HG03039 (cell line): ENCODE data around the gene ABRAXAS1.
"Not testable (repeated sequence)": the region's sequence is repeated elsewhere in the genome, so short reads cannot be mapped to it uniquely, and the experiment has no call there.

Experiments used
- ATAC-seq: cut with Tn5 transposase; IDR thresholded peaks from one replicate; pipeline ENCODE4 v1.9.1; 2021; ENCODE audit warnings: mild to moderate bottlenecking, moderate library complexity; ENCODE audit not compliant: unreplicated experiment

The ABRAXAS1 gene

GRCh38 chr4:83484500-83485461 is at the start of gene ABRAXAS1:
ABRAXAS1 (minus strand) TSS chr4:83485100; CDS start chr4:83485072, 28 bp downstream.
- ATAC-seq = peak; percentile 97

DNA sequence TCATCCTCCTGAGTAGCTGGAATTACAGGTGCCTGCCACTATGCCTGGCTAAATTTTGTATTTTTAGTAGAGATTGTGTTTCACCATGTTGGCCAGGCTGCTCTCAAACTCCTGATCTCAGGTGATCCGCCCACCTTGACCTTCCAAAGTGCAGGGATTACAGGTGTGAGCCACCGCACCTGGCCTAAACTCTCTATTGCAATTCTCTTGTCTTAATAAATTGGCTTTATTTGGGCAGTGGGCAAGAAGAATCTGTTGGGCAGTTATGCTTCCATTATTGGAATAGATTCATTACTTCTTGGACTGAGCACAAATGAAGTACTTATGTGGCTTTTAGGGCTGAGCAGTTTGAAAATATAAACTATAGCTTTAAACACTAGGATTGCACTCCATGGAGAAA is 42.8 kb upstream of the ABRAXAS1 start:
- ATAC-seq = no peak

- no peak for ATAC-seq
Observed at GRCh38 chr4:83522239-83522638, 37.3 kb upstream of the ABRAXAS1 start.

DNA sequence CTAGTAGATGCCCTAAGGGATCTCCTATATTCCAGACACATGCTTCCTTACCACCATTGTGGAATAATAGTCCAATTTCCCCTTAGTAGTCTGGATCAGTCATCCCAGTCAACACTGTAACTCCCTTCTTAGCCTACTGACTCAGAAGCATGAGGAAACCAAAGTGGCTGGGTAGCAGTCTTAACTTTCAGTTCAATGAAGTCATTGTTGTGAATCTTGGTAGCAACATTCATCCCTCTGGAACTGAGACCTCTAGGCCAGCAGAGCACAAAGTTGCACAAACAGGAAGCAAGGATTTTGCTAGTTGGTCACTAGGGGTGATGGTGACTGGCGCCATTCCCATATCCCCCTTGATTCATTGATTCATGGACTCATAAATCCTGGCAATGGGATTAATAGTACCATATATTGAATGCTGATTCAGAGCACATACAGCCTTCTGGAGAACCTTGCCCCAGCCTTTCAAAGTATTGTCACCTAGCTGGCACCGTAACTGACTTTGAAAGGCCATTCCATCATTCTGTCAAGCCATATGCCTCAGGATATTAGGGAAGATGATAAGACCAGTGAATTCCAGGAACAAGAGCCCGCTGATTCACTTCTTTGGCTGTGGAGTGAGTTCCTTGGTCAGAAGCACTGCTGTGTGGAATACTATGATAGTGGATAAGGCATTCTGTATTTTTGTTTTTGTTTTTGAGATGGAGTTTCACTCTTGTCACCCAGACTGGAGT is 31.3 kb upstream of the ABRAXAS1 start:
- no peak for ATAC-seq

- ATAC-seq = no peak
Observed at GRCh38 chr4:83510442-83510841, 25.5 kb upstream of the ABRAXAS1 start.

DNA sequence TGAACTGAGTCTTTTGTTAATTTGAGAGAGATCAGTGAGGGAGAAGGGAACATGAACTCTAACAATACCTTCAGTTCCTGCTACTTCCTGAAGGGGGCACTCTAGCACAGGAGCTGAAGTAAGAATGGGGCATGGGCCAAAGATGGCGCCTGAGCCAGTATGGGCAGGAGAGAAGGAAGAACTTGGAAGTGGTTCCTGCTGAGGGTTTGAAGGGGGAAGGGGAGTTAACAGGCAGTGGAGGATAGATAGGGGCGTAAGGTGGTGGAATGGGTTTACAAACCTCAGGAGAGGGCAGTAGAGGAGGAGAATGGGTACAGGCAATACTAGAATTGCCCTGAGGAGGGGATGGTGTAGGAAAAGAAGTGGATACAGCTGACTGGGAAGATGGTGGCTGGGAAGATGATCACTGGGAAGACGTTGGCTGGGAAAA is 24.3 kb upstream of the ABRAXAS1 start:
- ATAC-seq = not testable (repeated sequence)

GRCh38 chr4:83504996-83505395 is 20.1 kb upstream of the ABRAXAS1 start:
- ATAC-seq = no peak

DNA sequence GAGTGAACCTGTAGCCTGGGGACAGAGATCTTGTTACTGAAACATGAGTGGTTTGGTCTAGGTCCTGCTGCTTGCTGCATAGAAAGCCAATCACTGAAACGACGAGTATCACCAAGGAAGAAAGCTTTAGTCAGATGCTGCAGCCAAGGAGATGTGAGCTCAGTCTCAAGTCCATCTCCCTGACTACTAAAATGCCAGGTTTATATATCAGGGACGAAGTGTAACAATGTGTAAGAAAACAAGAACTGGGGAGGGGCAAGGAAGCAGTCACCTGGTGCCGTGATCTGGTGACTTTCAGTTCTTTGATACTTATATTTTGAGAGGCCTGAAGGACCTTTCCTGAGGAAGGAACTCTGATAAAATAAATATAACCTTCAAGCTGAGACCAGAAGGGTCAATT is 19.6 kb upstream of the ABRAXAS1 start:
- no peak for ATAC-seq

DNA sequence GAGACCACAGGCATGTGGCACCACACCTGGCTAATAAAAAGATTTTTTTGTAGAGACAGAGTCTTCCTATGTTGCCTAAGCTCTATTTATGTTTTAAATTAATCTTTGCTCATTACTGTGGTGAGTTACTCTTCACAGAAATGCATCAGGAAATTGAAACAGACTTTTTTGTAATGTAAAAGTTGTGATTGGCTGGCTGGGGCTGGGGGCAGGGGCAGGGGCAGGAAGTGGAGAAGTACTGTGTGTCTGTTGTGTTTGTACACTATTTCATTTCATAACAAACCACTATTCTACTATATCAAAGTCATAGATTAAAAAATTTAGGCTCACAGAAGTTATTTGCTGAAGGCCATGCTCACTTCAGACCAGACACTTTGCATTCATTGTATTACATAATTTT is 19.1 kb upstream of the ABRAXAS1 start:
- no peak for ATAC-seq

- not testable (repeated sequence) for ATAC-seq
Observed at GRCh38 chr4:83501671-83502070, 16.8 kb upstream of the ABRAXAS1 start.

GRCh38 chr4:83498187-83498586 is 13.3 kb upstream of the ABRAXAS1 start:
- ATAC-seq = no peak

- not testable (repeated sequence) for ATAC-seq
Observed at GRCh38 chr4:83496085-83496917, 11.4 kb upstream of the ABRAXAS1 start.

GRCh38 chr4:83490876-83491450 is 6.1 kb upstream of the ABRAXAS1 start:
- peak; percentile 65 for ATAC-seq

DNA sequence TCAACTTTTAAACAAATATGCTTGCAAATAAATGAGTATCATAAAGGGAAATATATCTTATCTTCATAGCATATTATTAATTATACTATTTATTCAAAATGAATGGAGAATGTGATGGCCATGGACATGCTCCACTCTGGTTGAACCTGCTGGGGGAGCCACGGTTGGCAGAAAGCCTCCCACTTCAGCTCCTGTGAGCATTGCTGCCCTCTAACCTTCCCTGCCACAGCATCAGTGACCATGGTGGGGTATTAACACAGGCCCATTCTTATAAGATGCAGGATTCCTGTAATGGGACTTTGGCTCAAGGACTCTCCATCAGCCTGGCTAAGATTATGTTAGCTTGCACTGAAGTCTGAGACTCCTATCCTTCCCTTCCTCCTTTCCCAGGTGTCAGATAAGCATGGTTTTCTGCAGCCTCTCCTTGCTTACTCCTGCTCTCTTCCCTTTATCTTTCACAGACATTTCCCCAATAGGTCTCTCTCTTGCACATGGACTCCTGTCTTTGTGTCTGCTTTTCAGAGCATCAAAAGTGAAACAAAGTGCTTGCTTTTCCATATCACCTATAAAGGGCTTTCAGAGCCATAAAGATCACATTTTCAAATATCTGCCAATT is 4.9 kb upstream of the ABRAXAS1 start:
- ATAC-seq = no peak

- no peak for ATAC-seq
Observed at GRCh38 chr4:83486457-83487129, 1.7 kb upstream of the ABRAXAS1 start.

- no peak for ATAC-seq
Observed at GRCh38 chr4:83473966-83474365, 10.9 kb downstream of the ABRAXAS1 start.

- no peak for ATAC-seq
Observed at GRCh38 chr4:83473423-83473822, 11.5 kb downstream of the ABRAXAS1 start.

DNA sequence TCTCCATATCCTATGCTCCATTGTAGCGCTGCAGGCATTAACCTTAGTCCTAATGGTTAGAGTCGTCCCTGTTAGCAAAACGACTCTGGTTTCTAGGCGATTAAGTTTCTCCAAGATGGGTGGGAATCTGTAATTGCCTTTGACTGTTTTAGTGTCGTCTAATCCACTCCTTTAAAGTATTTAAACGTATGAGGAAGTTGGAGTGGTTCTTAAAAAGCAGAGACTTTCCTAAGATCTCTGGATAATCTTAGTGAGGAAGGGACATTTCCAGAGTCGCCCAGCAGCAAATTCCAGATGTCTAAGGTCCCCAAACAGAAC is 28.8 kb downstream of the ABRAXAS1 start:
- no peak for ATAC-seq

- peak; percentile 92 for ATAC-seq
Observed at GRCh38 chr4:83455281-83456183, 29.4 kb downstream of the ABRAXAS1 start, which contains the start of the genes HELQ and MRPS18C. HELQ (minus strand) TSS chr4:83455823; CDS start chr4:83455693, 130 bp downstream. MRPS18C (plus strand) TSS chr4:83456058; CDS start chr4:83456078, 20 bp downstream.
